ENCODE measurements around the gene ILDR2. TPM values are rescaled to one million over a fixed set of nuclear protein-coding genes. Genes with fewer than 3 reads are reported as not detected.

Gene ILDR2
- total and polyA plus RNA-seq, 2 donors (not counting 3 experiments of a cell fraction or from before 2014, with no cell fraction given), result not detected

DNA sequence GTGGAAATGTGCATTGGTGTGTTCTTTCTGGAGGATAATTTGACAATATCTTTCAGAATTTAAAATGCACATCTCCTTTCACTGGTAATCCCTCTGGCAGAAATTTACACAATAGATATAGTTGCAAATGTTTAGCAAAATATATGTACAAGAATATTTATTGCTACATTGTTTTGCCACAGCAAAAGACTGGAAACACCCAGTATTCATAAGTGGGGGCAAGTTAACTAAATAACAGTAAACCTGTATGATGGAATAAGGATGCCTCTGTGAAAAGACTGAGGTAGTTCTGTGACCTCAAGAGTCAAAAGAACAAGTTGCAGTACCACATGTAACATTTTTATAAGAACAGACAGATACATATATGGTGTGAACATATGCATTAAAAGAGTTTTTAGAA lies 85.6 kb downstream of the ILDR2 start:
- H3K4me3 ChIP-seq (replicated peaks in 1 of 3; ENCODE audit: insufficient read depth in 1 of 3, low read depth in 1 of 3, low read length in 3 of 3), result no peak overlapping the region
- dilution Hi-C loops (cut with MboI; ENCODE audit: extremely low pct_ligation_motif_present, low sequenced_read_pairs), result no loop called here
- no peaks in the 10 kb centered on the region for H4K20me1 ChIP-seq (replicated peaks; ENCODE audit: control insufficient read depth, extremely low read depth, insufficient read depth, low read length)
- H3K27ac ChIP-seq (ENCODE audit: insufficient read depth, low read depth, low read length), result no peak overlapping the region
- no peaks in the 10 kb centered on the region for H3K9me3 ChIP-seq (replicated peaks; ENCODE audit: control insufficient read depth, insufficient read depth, low read length)
- H3K4me2 ChIP-seq (ENCODE audit: insufficient read depth, low read length), result no peak overlapping the region
- ChIA-PET POLR2A (no interaction called here), CTCF (interaction anchor here (1.0 kb wide), 2 partner anchors 164 to 650 kb away, joined by 3 read pairs; no protein-coding TSS in a partner anchor)
- no peak overlapping the region for H2AFZ ChIP-seq (ENCODE audit: low read depth, low read length)
- BruUV-seq (replicated peaks), result no TSS peak
- H3K9me1 ChIP-seq (replicated peaks; ENCODE audit: control insufficient read depth, extremely low read depth, insufficient read depth, low read length), result no peaks in the 10 kb centered on the region
- no peaks in the 10 kb centered on the region for H3K4me1 ChIP-seq (ENCODE audit: control insufficient read depth, extremely low read depth, insufficient read depth, low read length)
- no peak for FAIRE-seq
- H3K9ac ChIP-seq (replicated peaks; ENCODE audit: extremely low read depth, insufficient read depth, low read length), result no peak overlapping the region
- TF ChIP-seq POLR2A (IDR thresholded peaks at IDR 0.05; ENCODE audit: low read depth, low read length), result no peak
- no peak for TF ChIP-seq GATA2 (IDR thresholded peaks at IDR 0.05; ENCODE audit: insufficient read depth, insufficient read length, low read depth, low read length)
- TF ChIP-seq, protein P1, sequence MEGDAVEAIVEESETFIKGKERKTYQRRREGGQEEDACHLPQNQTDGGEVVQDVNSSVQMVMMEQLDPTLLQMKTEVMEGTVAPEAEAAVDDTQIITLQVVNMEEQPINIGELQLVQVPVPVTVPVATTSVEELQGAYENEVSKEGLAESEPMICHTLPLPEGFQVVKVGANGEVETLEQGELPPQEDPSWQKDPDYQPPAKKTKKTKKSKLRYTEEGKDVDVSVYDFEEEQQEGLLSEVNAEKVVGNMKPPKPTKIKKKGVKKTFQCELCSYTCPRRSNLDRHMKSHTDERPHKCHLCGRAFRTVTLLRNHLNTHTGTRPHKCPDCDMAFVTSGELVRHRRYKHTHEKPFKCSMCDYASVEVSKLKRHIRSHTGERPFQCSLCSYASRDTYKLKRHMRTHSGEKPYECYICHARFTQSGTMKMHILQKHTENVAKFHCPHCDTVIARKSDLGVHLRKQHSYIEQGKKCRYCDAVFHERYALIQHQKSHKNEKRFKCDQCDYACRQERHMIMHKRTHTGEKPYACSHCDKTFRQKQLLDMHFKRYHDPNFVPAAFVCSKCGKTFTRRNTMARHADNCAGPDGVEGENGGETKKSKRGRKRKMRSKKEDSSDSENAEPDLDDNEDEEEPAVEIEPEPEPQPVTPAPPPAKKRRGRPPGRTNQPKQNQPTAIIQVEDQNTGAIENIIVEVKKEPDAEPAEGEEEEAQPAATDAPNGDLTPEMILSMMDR (IDR thresholded peaks at IDR 0.05; ENCODE audit: extremely low read depth in 1 of 2, insufficient read depth in 1 of 2, low read depth in 1 of 2, low read length in 2 of 2), result no peak
- no peak for TF ChIP-seq MYC (IDR thresholded peaks at IDR 0.05; ENCODE audit: low read depth, low read length)
- TF ChIP-seq POLR2AphosphoS5 (IDR thresholded peaks at IDR 0.05; ENCODE audit: insufficient read depth, low read depth, low read length), result no peak
- TF ChIP-seq FOS (IDR thresholded peaks at IDR 0.05; ENCODE audit: borderline replicate concordance, insufficient read depth, low read length), result no peak
- TF ChIP-seq EZH2 (IDR thresholded peaks at IDR 0.05; ENCODE audit: borderline replicate concordance, low read depth, low read length, severe bottlenecking), result no peak
- TF ChIP-seq JUN (IDR thresholded peaks at IDR 0.05; ENCODE audit: borderline replicate concordance, insufficient read depth, insufficient read length, low read depth), result no peak
- TF ChIP-seq, protein P2, sequence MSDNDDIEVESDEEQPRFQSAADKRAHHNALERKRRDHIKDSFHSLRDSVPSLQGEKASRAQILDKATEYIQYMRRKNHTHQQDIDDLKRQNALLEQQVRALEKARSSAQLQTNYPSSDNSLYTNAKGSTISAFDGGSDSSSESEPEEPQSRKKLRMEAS (IDR thresholded peaks at IDR 0.05; ENCODE audit: insufficient read depth, insufficient read length), result no peak
- intact Hi-C loops (cut with micrococcal nuclease), result no loop called here
- no peaks in the 10 kb centered on the region for H3K79me2 ChIP-seq (ENCODE audit: control insufficient read depth, insufficient read depth, low read length)
- H3K27me3 ChIP-seq (ENCODE audit: control insufficient read depth in 2 of 2, insufficient read depth in 2 of 2, low read length in 2 of 2), result peaks cover 6 to 11% of the 10 kb centered on the region in 2 experiments
- H3K36me3 ChIP-seq (ENCODE audit: control insufficient read depth in 2 of 2, extremely low read depth in 1 of 2, insufficient read depth in 2 of 2, low read length in 2 of 2), result no peaks in the 10 kb centered on the region
- DNase-seq (ENCODE audit: low read depth, low spot score), result no peak
